ACC112 (cell line): ENCODE measurements around the gene CCN6.
"Not testable (repeated sequence)": the region's sequence is repeated elsewhere in the genome, so short reads cannot be mapped to it uniquely, and the experiment has no call there.

Experiments
- H2AFZ ChIP-seq: fragments of 200-600 bp; sonication (generic); one replicate; pipeline ENCODE4 v1.6.0; 2017; ENCODE audit warnings: antibody characterized with exemption, low read length; ENCODE audit not compliant: unreplicated experiment
- H3K27ac ChIP-seq: fragments of 200-600 bp; sonication (generic); 2 replicates; pipeline ENCODE4 v1.5.1; 2014; ENCODE audit warnings: low read depth, mild to moderate bottlenecking, antibody characterized with exemption, low read length, moderate library complexity
- H3K27me3 ChIP-seq: fragments of 200-600 bp; sonication (generic); 2 replicates; pipeline ENCODE4 v1.6.1; 2014; ENCODE audit warnings: mild to moderate bottlenecking, antibody characterized with exemption, low read length, moderate library complexity, mixed read lengths; ENCODE audit not compliant: insufficient read depth
- H3K36me3 ChIP-seq: fragments of 200-600 bp; sonication (generic); 2 replicates; pipeline ENCODE4 v1.6.1; 2016; ENCODE audit warnings: mild to moderate bottlenecking, antibody characterized with exemption, low read length, moderate library complexity, mixed read lengths; ENCODE audit not compliant: insufficient read depth
- H3K4me1 ChIP-seq: fragments of 200-600 bp; sonication (generic); one replicate; pipeline ENCODE4 v1.6.1; 2016; ENCODE audit warnings: low read length, mixed read lengths; ENCODE audit not compliant: insufficient read depth, unreplicated experiment, control insufficient read depth
- H3K4me3 ChIP-seq: fragments of 200-600 bp; sonication (generic); 2 replicates; pipeline ENCODE4 v1.5.1; 2014; ENCODE audit warnings: mild to moderate bottlenecking, low read depth, low read length
- H3K79me2 ChIP-seq: fragments of 200-600 bp; sonication (generic); one replicate; pipeline ENCODE4 v1.6.0; 2016; ENCODE audit warnings: low read length; ENCODE audit not compliant: control insufficient read depth, unreplicated experiment, insufficient read depth

The CCN6 gene

GRCh38 chr6:112051251-112051740 is 2.6 kb upstream of the CCN6 start:
- H3K27ac ChIP-seq, H2AFZ ChIP-seq: not testable (repeated sequence)

GRCh38 chr6:112054555-112055190 is 769 bp downstream of the CCN6 start:
- no peaks in the 10 kb centered on the region for H3K79me2 ChIP-seq
- no peaks in the 10 kb centered on the region for H3K4me1 ChIP-seq
- no peaks in the 10 kb centered on the region for H3K36me3 ChIP-seq
- peak overlapping the region; percentile 38 for H2AFZ ChIP-seq
- no peaks in the 10 kb centered on the region for H3K27me3 ChIP-seq
- H3K27ac ChIP-seq, result no peak overlapping the region
- no peak overlapping the region for H3K4me3 ChIP-seq

More at GRCh38 chr6:112051251-112051740, 2.6 kb upstream of the CCN6 start:
- H3K27me3 ChIP-seq, H3K4me1 ChIP-seq, H3K4me3 ChIP-seq, H3K36me3 ChIP-seq, H3K79me2 ChIP-seq: not testable (repeated sequence)

DNA sequence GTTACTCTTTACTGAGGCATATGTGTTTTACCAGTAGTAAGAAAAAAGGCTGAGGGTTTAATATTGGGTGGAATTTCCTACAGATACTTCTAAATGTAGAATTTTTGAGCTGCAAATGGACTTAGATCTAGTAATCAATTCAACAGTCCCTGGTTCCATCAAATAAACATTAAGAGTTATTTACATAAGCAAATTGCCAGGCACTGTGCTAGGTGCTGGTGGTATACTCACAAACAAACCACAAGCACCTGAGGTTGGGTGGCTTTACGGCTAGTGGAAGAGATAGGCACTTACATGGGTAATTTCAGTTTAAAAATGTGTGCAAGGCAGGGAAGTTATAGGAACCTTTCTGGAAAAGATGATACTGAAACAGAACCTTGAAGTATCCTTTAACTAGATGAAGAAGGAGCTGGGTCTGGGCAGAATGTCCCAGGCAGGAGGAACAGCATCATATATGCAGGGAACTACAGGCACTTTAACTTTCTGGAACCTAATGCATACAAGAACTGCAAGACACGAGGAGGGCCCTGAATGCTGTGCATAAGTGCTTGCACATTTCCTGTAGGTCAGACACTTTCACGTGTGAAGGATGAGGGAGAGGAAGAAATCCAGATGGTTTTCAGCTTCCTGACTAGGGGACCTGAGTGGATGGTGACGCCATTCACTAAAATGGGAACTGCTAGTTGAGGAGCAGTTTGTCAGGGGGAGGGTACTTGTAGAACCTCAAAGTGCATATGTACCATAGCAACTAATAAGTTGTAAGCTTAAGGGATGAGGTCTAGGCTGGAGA is 4.5 kb downstream of the CCN6 start:
- H3K4me1 ChIP-seq, result peaks cover 6% of the 10 kb centered on the region
- H3K27ac ChIP-seq, result no peak overlapping the region
- no peak overlapping the region for H3K4me3 ChIP-seq
- no peak overlapping the region for H2AFZ ChIP-seq
- no peaks in the 10 kb centered on the region for H3K79me2 ChIP-seq
- H3K36me3 ChIP-seq, result no peaks in the 10 kb centered on the region
- H3K27me3 ChIP-seq, result no peaks in the 10 kb centered on the region

GRCh38 chr6:112061605-112062004 is 7.7 kb downstream of the CCN6 start:
- no peak overlapping the region for H3K27ac ChIP-seq
- H3K4me3 ChIP-seq, result no peak overlapping the region
- no peaks in the 10 kb centered on the region for H3K27me3 ChIP-seq
- H3K4me1 ChIP-seq, result peaks cover 6% of the 10 kb centered on the region
- no peak overlapping the region for H2AFZ ChIP-seq
- H3K79me2 ChIP-seq, result no peaks in the 10 kb centered on the region
- H3K36me3 ChIP-seq, result no peaks in the 10 kb centered on the region

DNA sequence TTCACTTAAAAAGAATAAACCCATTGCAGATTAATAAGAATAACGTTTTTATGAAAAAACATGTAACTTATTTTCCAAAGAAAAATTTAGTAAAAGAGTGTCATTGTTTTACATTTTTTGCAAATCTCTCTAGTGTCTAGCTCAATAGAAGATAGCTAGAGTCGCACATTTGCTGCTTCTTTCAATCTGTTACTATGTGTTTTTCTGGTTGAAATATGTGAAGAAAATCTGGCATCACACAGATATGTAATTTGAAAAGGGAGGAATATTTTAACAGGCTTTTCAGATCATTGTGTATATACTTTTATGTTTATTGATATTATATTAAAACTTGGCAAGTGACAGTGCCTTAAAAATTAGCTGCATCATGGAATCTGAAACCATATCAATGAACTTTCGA is 9.1 kb downstream of the CCN6 start:
- no peak overlapping the region for H2AFZ ChIP-seq
- H3K36me3 ChIP-seq, result no peaks in the 10 kb centered on the region
- no peak overlapping the region for H3K4me3 ChIP-seq
- H3K27me3 ChIP-seq, result no peaks in the 10 kb centered on the region
- no peak overlapping the region for H3K27ac ChIP-seq
- H3K4me1 ChIP-seq, result peaks cover 6% of the 10 kb centered on the region
- H3K79me2 ChIP-seq, result no peaks in the 10 kb centered on the region

DNA sequence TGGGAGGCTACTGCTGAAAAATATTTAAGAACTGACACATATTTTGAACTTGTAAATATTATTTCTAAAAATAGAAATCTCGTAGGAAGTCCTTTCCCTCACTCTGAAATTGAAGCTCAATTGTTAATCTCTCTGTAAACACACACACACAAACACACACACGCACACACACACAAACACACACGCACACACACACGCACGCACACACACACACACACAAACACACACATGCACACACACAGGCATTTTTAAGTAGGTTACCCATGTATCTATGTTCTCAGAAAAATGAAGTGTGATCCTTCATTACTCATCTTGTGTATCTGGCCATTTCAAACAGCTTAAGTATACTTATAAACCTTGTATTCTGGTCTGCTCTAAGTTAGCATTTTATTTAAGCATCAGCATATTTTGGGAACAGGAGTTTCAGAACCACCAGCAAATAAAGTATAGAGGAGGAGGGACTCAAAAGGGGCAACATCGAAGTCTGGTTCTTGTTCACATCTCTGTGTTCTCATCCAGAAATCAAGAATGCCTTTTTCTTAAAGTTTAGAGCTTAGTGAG is 11.6 kb downstream of the CCN6 start:
- no peak overlapping the region for H3K4me3 ChIP-seq
- peaks cover 6% of the 10 kb centered on the region for H3K4me1 ChIP-seq
- H3K27me3 ChIP-seq, result no peaks in the 10 kb centered on the region
- H3K79me2 ChIP-seq, result no peaks in the 10 kb centered on the region
- no peak overlapping the region for H2AFZ ChIP-seq
- H3K36me3 ChIP-seq, result no peaks in the 10 kb centered on the region; the same call in 1 of the 2 replicates
- H3K27ac ChIP-seq, result no peak overlapping the region

- H3K4me3 ChIP-seq, result no peak overlapping the region
- no peak overlapping the region for H3K27ac ChIP-seq
- H3K27me3 ChIP-seq, result no peaks in the 10 kb centered on the region
- H2AFZ ChIP-seq, result no peak overlapping the region
- peaks cover 6% of the 10 kb centered on the region; the same call in 1 of the 2 replicates for H3K36me3 ChIP-seq
- H3K4me1 ChIP-seq, result peaks cover 3% of the 10 kb centered on the region
- H3K79me2 ChIP-seq, result no peaks in the 10 kb centered on the region
Measured at GRCh38 chr6:112066606-112067005, 12.7 kb downstream of the CCN6 start.

- no peak overlapping the region for H2AFZ ChIP-seq
- H3K27me3 ChIP-seq, result no peaks in the 10 kb centered on the region
- H3K79me2 ChIP-seq, result peaks cover 3% of the 10 kb centered on the region
- H3K27ac ChIP-seq, result no peak overlapping the region
- peaks cover 5% of the 10 kb centered on the region for H3K4me1 ChIP-seq
- peaks cover 4% of the 10 kb centered on the region; the same call in 1 of the 2 replicates for H3K36me3 ChIP-seq
- no peak overlapping the region for H3K4me3 ChIP-seq
Measured at GRCh38 chr6:112081569-112081968, 27.7 kb downstream of the CCN6 start.

DNA sequence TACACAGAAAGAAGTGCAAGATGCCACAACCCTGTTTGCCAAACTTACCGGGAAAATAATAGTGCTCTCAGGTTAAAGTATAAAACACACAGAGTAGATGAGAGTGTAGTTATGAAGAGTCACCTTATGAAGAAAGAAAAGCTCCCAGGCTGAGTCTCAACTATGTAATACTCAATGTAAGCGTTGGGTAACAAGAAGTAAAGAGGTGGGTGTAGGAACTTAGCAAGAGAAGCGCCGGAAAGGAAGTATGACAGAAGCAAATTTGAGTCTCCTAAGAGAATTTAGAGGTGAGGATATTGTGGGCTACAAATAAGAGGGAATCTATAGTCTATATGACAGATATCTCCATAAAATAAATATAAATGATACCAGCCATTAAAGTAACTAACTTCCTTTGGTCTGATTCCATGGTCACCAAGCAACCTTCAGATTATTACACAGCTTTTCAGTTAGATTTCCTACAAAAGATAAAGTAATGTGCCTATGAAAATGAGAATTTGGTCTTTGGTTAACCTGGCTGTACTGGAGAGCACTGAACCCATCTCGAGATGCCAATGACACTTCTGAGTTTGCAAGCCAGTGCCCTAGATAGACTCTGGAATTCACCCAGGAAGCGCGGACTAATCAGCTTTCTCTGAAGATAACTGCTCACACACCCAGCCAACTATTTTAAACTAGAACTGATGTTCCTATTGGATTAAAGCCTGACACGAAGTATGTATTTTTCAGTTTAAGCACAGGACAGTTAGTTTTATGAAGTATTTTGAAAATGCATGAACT is 31.6 kb downstream of the CCN6 start:
- Histone ChIP-seq H3K27ac (no peak overlapping the region), H3K4me3 (peak overlapping the region; percentile 94; the same call in 1 of the 2 replicates), H2AFZ (peak overlapping the region; percentile 32), H3K79me2 (peaks cover 3% of the 10 kb centered on the region), H3K27me3 (no peaks in the 10 kb centered on the region), H3K4me1 (peaks cover 5% of the 10 kb centered on the region), H3K36me3 (no peaks in the 10 kb centered on the region)

- peaks cover 3% of the 10 kb centered on the region for H3K79me2 ChIP-seq
- no peaks in the 10 kb centered on the region for H3K27me3 ChIP-seq
- H2AFZ ChIP-seq, result peak overlapping the region; percentile 99
- H3K4me1 ChIP-seq, result peaks cover 5% of the 10 kb centered on the region
- H3K27ac ChIP-seq, result peak overlapping the region; percentile 58
- no peaks in the 10 kb centered on the region for H3K36me3 ChIP-seq
- H3K4me3 ChIP-seq, result peak overlapping the region; percentile 94
Measured at GRCh38 chr6:112086744-112087135, 32.8 kb downstream of the CCN6 start.
